ENCODE measurements around the gene SERPINA5. TPM values are rescaled to one million over a fixed set of nuclear protein-coding genes. Genes with fewer than 3 reads are reported as not detected.
"Not testable (repeated sequence)": the region's sequence is repeated elsewhere in the genome, so short reads cannot be mapped to it uniquely, and the experiment has no call there.

The SERPINA5 gene
- total and polyA plus RNA-seq, 7 donors: 2.6 to 107 (median 16.3) TPM

DNA sequence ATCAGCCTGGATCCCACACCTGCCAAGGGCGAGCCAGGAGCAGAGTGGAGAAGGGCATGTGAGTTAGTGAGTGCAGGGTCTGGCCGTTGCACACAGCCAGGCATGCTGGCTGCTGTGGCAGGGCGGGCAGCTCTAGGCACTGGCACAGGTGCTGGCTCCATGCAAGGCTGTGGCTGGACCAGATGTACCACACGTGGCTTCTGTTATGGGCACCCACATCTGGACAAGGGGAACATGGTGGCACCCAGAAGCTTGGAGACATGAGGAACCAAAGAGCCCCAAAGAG lies 51.0 kb downstream of the SERPINA5 start:
- H3K9me3 ChIP-seq: no peaks in the 10 kb centered on the region
- ATAC-seq: no peak
- 73 to 79% (median 75%) methylated on average over 4 of the region's 4 CpGs for WGBS, 3 donors
- no peak overlapping the region for H3K27ac ChIP-seq
- H3K27me3 ChIP-seq (ENCODE audit: insufficient read depth in 3 of 3, low read length in 2 of 3): no peaks in the 10 kb centered on the region
- TF ChIP-seq, protein P1, sequence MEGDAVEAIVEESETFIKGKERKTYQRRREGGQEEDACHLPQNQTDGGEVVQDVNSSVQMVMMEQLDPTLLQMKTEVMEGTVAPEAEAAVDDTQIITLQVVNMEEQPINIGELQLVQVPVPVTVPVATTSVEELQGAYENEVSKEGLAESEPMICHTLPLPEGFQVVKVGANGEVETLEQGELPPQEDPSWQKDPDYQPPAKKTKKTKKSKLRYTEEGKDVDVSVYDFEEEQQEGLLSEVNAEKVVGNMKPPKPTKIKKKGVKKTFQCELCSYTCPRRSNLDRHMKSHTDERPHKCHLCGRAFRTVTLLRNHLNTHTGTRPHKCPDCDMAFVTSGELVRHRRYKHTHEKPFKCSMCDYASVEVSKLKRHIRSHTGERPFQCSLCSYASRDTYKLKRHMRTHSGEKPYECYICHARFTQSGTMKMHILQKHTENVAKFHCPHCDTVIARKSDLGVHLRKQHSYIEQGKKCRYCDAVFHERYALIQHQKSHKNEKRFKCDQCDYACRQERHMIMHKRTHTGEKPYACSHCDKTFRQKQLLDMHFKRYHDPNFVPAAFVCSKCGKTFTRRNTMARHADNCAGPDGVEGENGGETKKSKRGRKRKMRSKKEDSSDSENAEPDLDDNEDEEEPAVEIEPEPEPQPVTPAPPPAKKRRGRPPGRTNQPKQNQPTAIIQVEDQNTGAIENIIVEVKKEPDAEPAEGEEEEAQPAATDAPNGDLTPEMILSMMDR (IDR thresholded peaks at IDR 0.05): no peak
- no peak overlapping the region for H3K4me3 ChIP-seq
- intact Hi-C loops (cut with DNase I): no loop called here
- no peaks in the 10 kb centered on the region for H3K36me3 ChIP-seq (ENCODE audit: insufficient read depth in 1 of 2, low read depth in 1 of 2)
- H3K4me1 ChIP-seq: no peaks in the 10 kb centered on the region
- DNase-seq: no peak

DNA sequence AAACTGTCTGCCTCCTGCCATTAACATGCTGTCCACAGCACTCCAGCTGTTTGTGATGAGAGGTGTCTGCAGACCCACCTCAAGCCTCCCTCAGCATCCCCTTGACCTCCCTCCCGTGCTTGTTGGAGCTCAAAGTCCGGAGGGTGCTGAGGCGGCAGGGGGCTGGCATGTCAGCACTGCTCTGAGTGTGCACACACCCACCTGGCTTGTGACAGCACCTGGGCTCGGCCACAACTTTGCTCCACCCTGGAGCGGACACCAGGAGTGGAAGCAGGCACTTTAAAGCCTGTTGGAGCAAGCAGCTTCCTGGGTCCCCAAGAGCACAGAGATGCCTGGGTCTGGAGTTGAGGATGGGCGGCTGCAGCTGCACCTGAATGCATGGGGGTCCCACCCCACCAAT lies 51.9 kb downstream of the SERPINA5 start:
- DNase-seq (no peak), ATAC-seq (no peak)
- no peaks in the 10 kb centered on the region for H3K36me3 ChIP-seq (ENCODE audit: insufficient read depth in 1 of 2, low read depth in 1 of 2)
- H3K27me3 ChIP-seq (ENCODE audit: insufficient read depth in 3 of 3, low read length in 2 of 3): no peaks in the 10 kb centered on the region
- intact Hi-C loops (cut with DNase I): no loop called here
- H3K27ac ChIP-seq: no peak overlapping the region
- TF ChIP-seq, protein P1 (IDR thresholded peaks at IDR 0.05): no peak
- H3K4me3 ChIP-seq: no peak overlapping the region
- WGBS, 3 donors: 82 to 83% (median 82%) methylated on average over 6 of the region's 6 CpGs
- no peaks in the 10 kb centered on the region for H3K4me1 ChIP-seq
- no peaks in the 10 kb centered on the region for H3K9me3 ChIP-seq

DNA sequence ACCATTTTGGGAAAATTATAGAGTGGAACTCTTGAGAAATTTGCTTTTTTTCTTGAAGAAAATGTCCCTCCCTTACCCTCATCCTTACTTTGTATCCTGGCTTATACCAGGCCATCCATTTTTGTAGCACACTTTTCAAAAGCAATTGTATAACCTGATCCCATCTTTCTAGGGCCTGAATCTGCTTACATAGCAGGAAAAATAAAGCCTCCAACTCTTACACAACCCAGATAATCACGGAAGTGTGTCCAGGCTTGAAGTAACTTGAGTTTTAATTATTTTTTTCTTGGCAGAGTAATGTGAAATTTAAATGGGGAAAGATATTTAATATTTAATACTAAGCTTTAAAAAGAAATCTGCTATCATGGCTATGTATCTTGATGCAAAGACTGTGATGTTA lies 53.9 kb downstream of the SERPINA5 start:
- WGBS, 3 donors: 17 to 42% (median 25%) methylated on average over 1 of the region's 1 CpG
- H3K4me1 ChIP-seq: no peaks in the 10 kb centered on the region
- ATAC-seq (no peak), DNase-seq (no peak)
- TF ChIP-seq, protein P1 (IDR thresholded peaks at IDR 0.05): no peak
- intact Hi-C loops (cut with DNase I): no loop called here
- no peak overlapping the region for H3K4me3 ChIP-seq
- H3K9me3 ChIP-seq: no peaks in the 10 kb centered on the region
- H3K27ac ChIP-seq: no peak overlapping the region
- H3K27me3 ChIP-seq (ENCODE audit: insufficient read depth in 3 of 3, low read length in 2 of 3): no peaks in the 10 kb centered on the region
- no peaks in the 10 kb centered on the region for H3K36me3 ChIP-seq (ENCODE audit: insufficient read depth in 1 of 2, low read depth in 1 of 2)

DNA sequence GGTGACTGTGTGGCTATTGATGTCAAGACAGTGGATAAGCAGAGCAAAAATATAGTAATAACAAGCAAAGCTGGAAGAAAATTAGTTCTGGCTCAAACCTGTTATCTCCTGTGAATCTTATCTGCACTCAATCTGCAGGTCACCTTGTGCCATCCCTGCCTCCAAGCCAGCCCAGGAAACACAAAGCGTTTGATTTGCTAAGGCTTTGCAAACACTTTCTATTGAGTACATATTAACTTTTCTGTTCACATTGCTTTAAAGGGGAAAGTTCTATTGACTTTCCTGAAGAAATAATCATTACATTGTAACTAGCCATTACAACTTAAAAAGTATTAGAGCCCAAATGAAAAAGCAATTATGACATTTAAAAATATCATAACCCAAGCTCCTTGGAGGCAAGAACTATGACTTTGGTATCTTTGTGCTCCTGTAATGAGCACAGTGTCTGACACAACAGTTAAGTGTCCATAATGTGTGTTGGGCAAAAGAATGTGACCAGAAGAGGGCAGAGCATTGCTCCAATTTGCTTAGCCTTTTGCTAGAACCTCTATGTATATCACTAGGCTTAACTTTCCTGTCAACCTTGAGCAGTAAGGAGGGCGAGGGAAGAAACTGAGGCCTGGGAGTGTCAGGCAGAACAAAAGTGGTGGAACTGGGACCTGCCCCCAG lies 55.7 kb downstream of the SERPINA5 start:
- intact Hi-C loops (cut with DNase I): no loop called here
- no peaks in the 10 kb centered on the region for H3K36me3 ChIP-seq (ENCODE audit: insufficient read depth in 1 of 2, low read depth in 1 of 2)
- no peak overlapping the region for H3K4me3 ChIP-seq
- 68 to 82% (median 75%) methylated on average over 2 of the region's 2 CpGs for WGBS, 3 donors
- no peaks in the 10 kb centered on the region for H3K27me3 ChIP-seq (ENCODE audit: insufficient read depth in 3 of 3, low read length in 2 of 3)
- DNase-seq (no peak), ATAC-seq (peak in 1 of 4 donors; percentile 47)
- H3K27ac ChIP-seq: no peak overlapping the region
- no peaks in the 10 kb centered on the region for H3K4me1 ChIP-seq
- no peaks in the 10 kb centered on the region for H3K9me3 ChIP-seq
- TF ChIP-seq, protein P1 (IDR thresholded peaks at IDR 0.05): no peak

DNA sequence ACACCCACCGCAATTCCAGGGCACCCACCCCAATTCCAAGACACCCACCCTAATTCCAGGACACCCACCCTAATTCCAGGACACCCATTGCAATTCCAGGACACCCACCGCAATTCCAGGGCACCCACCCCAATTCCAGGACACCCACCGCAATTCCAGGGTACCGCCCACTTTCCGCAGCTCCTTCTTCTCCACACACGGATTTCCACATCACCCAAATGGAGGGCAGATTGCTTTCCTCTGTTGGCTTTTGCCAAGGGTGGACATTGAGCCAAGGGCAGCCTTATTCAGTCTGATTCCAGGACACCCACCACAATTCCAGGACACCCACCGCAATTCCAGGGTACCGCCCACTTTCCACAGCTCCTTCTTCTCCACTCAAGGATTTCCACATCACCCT lies 56.6 kb downstream of the SERPINA5 start:
- ATAC-seq; H3K4me3 ChIP-seq; H3K36me3 ChIP-seq (ENCODE audit: insufficient read depth in 1 of 2, low read depth in 1 of 2); H3K27me3 ChIP-seq (ENCODE audit: insufficient read depth in 3 of 3, low read length in 2 of 3); H3K4me1 ChIP-seq; H3K27ac ChIP-seq; intact Hi-C loops (cut with DNase I); DNase-seq; H3K9me3 ChIP-seq: not testable (repeated sequence)
- whole genome bisulfite sequencing, 3 donors: 81 to 89% (median 88%) methylated on average over 7 of the region's 8 CpGs

Measured in psoas muscle (tissue), 8 donors.